Sigmoid colon (tissue), 4 donors: Measurements from ENCODE around the gene NHSL2.

Experiments used
- EP300 ChIP-seq, 4 donors: sonication (generic); formaldehyde crosslinking; IDR thresholded peaks; one replicate each; pipeline ENCODE4 v1.6.1; 2017; ENCODE audit warnings: antibody characterized with exemption in 4 of 4
- POLR2A ChIP-seq, 2 donors: fragments of 450-650 bp; IDR thresholded peaks; one replicate each; pipeline ENCODE4 v1.6.1; 2016; ENCODE audit warnings: antibody characterized with exemption in 2 of 2, mild to moderate bottlenecking in 2 of 2, moderate library complexity in 2 of 2
- TF ChIP-seq, protein P1 (sequence below), 4 experiments: fragments of 450-650 bp in 3 of 4; fragments of 200-600 bp in 1 of 4; IDR thresholded peaks; one replicate each; pipeline ENCODE4 v1.5.1; 2016 to 2019; ENCODE audit warnings: antibody characterized with exemption in 4 of 4, mild to moderate bottlenecking in 3 of 4, moderate library complexity in 2 of 4

DNA sequence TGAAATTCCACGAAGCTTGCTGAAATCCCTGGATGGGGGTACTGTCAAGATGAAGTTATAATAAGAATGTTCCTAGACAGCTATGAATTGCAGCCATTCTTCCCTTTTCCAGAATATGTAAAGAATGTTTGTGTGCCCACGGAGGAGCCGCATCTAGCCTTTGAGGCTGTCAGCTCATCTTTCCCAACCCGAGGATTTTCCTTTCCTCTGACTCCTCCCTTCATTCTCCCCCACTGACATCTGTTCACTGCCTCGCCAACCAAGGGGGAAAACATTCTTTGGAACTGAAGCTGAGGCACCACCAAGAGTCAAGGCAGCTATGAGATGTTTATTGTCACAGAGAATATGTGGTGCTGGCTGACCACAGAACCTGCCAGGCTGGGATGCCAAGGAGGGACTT, 8.8 kb downstream of the NHSL2 start:
- TF ChIP-seq, protein P1, sequence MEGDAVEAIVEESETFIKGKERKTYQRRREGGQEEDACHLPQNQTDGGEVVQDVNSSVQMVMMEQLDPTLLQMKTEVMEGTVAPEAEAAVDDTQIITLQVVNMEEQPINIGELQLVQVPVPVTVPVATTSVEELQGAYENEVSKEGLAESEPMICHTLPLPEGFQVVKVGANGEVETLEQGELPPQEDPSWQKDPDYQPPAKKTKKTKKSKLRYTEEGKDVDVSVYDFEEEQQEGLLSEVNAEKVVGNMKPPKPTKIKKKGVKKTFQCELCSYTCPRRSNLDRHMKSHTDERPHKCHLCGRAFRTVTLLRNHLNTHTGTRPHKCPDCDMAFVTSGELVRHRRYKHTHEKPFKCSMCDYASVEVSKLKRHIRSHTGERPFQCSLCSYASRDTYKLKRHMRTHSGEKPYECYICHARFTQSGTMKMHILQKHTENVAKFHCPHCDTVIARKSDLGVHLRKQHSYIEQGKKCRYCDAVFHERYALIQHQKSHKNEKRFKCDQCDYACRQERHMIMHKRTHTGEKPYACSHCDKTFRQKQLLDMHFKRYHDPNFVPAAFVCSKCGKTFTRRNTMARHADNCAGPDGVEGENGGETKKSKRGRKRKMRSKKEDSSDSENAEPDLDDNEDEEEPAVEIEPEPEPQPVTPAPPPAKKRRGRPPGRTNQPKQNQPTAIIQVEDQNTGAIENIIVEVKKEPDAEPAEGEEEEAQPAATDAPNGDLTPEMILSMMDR (IDR thresholded peaks at IDR 0.05) = no peak
- TF ChIP-seq POLR2A (IDR thresholded peaks at IDR 0.05) (no peak), EP300 (IDR thresholded peaks at IDR 0.05) (no peak)
